NCI-H226 (cell line): ENCODE data around the gene PIF1.
"Not testable (repeated sequence)": the region's sequence is repeated elsewhere in the genome, so short reads cannot be mapped to it uniquely, and the experiment has no call there.

Source experiments
- DNase-seq: peaks from one replicate; pipeline ENCODE4 v3.0.0-alpha.2; 2015

PIF1 gene

GRCh38 chr15:64847448-64847847, 22.0 kb upstream of the PIF1 start:
- DNase-seq: no peak

GRCh38 chr15:64847016-64847415, 21.6 kb upstream of the PIF1 start:
- no peak for DNase-seq

GRCh38 chr15:64845831-64846595, 20.6 kb upstream of the PIF1 start:
- no peak for DNase-seq

GRCh38 chr15:64845183-64845611, 19.8 kb upstream of the PIF1 start:
- DNase-seq: no peak

GRCh38 chr15:64844576-64845145, 19.2 kb upstream of the PIF1 start:
- DNase-seq: no peak

- DNase-seq: no peak
Observed at GRCh38 chr15:64843991-64844390, 18.5 kb upstream of the PIF1 start.

- DNase-seq: peak; percentile 59
Observed at GRCh38 chr15:64842986-64843561, 17.6 kb upstream of the PIF1 start.

- no peak for DNase-seq
Observed at GRCh38 chr15:64842096-64842939, 16.9 kb upstream of the PIF1 start.

GRCh38 chr15:64841344-64842095, 16.1 kb upstream of the PIF1 start, which contains the start of gene PLEKHO2:
Gene PLEKHO2, plus strand, starts transcription at chr15:64841915. Its CDS starts 102 bp downstream, at chr15:64842017.
- peak; percentile 96 for DNase-seq

- DNase-seq: no peak
Observed at GRCh38 chr15:64841060-64841343, 15.6 kb upstream of the PIF1 start.

- no peak for DNase-seq
Observed at GRCh38 chr15:64837502-64837901, 12.1 kb upstream of the PIF1 start.

GRCh38 chr15:64836023-64836536, 10.6 kb upstream of the PIF1 start:
- DNase-seq: no peak

GRCh38 chr15:64833690-64834089, 8.2 kb upstream of the PIF1 start:
- no peak for DNase-seq

GRCh38 chr15:64828985-64829384, 3.5 kb upstream of the PIF1 start:
- peak; percentile 81 for DNase-seq

GRCh38 chr15:64824929-64825430, 467 bp downstream of the PIF1 start:
- DNase-seq: no peak

GRCh38 chr15:64816452-64816851, 9.0 kb downstream of the PIF1 start:
- DNase-seq: no peak

GRCh38 chr15:64814965-64815364, 10.5 kb downstream of the PIF1 start:
- not testable (repeated sequence) for DNase-seq

- not testable (repeated sequence) for DNase-seq
Observed at GRCh38 chr15:64814283-64814682, 11.2 kb downstream of the PIF1 start.

- no peak for DNase-seq
Observed at GRCh38 chr15:64813075-64813474, 12.4 kb downstream of the PIF1 start.

GRCh38 chr15:64810497-64811326, 14.7 kb downstream of the PIF1 start:
- no peak for DNase-seq
